Activated T-helper 1 cell treated with Interleukin-2 at 50 U/mL for 16 hours (primary cell): ENCODE data around the gene IQCM.
"Not testable (repeated sequence)": the region's sequence is repeated elsewhere in the genome, so short reads cannot be mapped to it uniquely, and the experiment has no call there.

Experiments
- DNase-seq: peaks from one replicate; pipeline ENCODE4 v3.0.0-alpha.2; 2020; ENCODE audit warnings: low read depth

Gene IQCM

DNA sequence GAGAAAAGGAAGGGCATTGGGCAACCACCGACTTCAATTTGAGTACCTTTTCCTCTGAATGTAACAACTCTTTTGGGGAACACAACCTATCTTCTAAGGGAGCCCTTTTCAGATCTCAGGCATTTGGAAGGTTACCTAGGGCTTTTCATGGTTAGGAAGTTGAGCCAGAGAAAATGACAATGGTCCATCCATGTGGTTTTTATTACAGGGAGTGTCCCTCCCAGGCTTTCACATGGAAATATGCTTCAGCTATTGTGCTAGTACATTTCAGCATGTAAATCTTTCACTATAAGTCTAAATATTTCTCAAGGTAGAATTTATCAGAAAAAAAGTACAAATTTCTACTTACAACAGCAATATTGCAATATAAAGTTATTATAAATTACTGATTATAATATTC is 259.8 kb downstream of the IQCM start:
- DNase-seq: no peak

DNA sequence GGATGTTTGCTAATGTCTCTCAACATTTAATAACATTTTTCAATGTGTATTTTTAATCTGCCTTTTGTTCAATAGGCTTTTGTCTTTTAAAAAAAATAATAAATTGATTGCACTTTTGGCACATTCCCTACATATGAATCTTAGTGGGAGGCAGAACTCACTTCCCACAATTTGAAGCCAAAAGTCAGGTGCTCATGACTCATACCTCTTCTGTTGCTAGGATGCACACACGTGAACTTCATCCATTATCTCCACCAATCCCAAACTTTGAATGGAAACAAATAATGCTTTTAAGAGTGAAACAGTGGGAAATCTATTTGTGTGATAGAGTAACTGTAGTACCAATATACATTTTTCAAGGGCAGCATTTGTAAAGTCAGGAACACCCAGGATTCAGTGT is 260.5 kb downstream of the IQCM start:
- DNase-seq: no peak

DNA sequence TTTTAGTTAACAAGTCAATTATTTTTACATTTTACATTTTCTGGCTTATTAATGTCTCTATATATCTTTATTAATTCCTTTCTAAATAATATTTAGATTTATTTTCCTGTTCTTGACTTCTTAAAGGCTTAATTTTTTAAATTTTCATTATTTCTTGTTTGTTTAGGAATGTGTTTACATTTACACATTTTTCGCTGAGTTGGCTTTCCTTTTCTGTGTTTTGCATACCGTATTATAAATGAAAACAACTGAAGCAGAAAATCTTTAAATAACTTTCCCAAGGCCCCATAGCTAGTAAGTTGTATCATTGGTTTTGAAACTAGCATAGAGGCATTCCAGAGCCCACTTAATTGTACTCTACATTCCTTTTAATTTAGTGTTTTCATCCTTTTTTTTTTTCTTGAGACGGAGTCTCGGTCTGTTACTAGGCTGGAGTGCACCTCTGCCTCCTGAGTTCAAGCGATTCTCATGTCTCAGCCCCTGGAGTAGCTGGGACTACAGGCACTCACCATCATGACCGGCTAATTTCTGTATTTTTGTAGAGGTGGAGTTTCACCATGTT is 261.6 kb downstream of the IQCM start:
- DNase-seq: no peak

DNA sequence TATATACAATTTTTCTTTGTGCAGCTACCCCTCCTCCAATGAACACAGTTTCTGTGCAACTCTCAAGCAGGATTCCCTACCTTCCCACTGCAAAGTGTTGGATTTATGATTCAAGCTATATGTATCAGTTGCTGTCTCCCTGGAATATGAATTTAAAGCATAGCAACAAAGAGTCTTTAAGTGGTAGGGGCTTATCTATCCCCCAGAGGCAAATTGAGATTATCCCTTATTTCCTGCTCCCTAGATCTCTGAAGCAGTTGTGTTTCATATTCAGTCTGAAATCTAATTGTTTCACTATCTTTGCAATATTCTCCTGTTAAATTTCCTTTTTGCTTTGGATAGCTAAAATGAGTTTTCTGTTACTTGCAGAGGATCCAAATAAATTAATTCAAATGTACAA is 263.0 kb downstream of the IQCM start:
- DNase-seq: no peak

DNA sequence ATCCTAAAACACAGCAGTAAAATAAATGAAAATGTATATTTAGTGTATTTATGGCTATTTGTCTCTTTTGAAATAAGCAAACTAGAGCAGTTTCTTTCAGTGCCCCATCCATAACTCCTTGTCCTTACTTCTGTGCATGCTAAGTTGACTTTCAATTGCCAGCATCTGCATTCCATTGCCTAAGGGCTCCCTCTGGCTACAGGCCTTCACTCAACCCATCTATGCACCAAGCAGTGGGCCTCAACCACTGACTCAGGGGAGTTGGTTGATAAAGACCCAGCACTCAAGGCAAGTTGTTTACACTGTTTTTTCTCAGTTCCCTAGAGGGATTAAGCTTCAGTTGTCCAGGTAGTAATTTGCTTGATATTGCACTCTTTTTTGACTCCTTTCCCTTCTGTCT is 265.7 kb downstream of the IQCM start:
- DNase-seq: no peak

DNA sequence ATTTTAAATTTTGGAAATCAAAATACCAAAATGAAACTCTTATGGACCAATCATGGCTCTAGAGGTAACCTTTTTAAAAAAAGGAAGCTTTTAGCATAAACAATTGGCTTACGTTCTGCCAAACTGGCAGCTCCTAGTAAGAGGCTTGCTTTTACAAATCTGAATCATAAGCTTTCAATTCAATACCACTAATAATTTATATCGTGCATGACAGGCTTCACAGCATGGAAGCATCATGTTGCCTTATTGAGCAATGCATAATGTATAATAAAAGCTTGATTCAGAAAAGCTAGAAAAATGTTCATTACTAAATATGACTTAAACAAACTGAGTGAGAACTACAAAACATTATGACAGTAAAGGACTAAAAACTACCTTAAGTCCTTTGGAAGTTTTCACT is 280.9 kb downstream of the IQCM start:
- no peak for DNase-seq

DNA sequence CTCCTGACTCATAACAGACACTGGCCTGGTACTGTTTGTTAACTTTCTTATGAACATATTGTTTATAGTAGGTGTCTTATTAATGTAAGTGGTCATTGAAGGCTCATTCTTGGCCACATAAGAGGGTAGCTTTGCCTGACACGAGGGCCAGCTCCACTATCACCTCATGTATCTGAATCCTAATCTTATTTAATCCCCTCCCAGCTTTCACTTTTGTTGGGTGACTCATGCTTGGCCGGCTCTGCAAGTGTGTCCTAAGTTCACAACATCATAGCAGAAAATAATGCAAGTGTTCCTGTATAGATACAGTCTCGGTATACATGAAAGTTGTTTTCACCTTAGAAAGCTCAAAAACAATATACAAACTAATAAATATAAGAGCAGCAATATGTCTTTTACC is 283.8 kb downstream of the IQCM start:
- DNase-seq: no peak

DNA sequence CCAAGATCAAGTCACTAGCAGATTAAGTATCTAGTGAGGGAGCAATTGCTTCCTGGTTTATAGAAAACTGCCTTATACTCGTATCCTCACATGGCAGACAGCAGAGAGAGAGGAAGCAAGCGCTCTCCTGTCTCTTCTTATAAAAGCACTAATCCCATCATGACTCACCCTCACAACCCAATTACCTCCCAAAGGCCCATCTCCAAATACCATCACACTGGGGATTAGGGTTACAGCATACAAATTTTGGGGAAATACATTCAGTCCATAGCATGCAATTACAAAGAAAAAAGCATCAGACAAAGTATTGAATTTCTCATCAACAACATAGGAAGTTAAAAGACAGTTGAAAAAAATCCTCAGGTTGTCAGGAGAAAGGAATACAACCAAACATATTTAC is 292.6 kb downstream of the IQCM start:
- DNase-seq: no peak

DNA sequence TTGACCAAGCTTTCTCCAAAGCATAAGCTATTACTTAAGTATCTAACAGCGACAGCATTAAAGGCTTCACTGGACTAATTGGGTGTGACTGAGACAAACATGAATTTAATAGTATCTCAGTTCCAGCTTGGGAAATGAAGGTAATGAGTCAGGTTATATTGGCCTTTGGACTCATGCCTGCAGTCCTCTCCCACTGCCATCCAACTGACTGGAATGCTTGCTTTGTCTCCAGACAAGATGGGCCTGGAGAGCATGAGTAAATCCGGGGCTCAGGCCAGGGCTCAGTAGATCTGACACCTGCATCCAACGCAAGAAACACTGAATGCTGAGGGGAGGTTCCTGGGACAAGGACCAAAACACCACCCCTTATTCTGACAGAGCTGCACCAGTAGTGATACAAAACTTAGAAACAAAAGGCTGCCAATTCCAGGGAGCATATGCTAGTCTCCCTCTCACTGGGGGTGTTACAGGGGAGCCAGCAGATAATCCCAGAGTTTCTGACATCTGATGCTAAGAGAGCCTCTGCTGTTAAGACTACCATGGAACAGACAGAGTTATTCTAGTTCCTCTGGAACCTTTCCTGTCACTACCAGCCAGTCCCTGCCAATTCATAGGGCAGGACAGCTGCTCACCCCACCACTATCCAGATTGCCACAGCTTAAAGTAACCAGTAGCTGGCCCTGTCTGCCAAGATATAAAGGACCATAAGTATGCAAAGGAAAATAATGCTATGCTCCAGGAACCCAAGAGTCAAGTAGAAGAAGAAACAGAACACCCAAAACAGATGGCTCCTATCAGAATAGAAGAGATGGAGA is 293.8 kb downstream of the IQCM start:
- no peak for DNase-seq

DNA sequence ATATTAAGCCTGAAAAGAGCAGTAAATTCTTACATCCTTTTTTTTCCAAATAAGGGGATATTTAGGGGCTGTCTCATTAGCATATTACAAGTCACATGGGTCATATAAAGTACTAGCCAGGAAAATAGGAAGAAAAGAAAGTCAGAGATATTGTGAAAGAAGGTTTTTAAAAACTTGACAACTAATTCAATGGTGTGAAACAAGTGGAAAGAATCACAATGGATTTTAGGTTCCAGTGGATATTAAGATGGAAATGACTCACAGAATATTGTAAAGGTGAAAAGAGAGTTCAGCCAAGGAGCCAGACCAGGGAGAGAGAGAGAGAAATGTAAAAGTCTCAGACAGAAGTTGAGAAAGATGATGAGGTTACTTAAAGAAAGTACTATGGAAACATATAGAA is 297.2 kb downstream of the IQCM start:
- no peak for DNase-seq

DNA sequence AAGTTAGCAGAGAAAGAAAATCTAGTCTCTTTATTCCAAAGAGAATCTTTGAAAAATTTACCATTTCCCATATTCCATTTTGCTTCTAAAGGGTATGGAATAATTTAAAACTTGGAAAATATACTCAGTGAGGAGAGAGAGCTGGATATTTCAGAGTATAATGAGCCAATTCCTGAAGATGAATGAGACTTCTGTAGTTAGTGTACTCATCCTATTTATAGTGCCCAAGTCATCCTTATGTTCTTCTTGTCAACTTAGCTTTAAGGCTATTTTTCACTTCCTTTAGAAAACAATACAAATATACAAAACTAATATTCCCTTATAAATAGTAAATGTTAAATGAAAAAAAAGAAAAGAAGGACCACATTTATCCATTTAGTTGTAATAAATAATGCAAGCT is 302.6 kb downstream of the IQCM start:
- no peak for DNase-seq

DNA sequence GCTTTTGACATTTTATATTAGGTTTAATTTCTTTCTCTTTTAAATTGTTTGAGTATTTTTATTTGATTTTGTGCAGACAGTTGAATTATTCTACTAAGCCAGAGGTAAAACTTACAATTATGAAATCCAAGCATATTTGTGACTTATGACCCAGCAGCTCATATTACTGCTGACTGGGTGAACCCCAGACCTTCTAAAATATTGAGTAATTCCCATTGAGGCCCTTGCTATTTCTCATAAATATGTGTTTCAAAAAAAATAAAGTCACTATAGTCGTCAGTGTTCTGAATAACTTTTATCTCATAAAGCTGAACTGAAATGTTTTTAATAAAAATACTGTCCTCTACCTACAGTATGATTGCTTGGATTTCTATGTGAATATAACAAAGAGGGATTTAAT is 303.1 kb downstream of the IQCM start:
- DNase-seq: no peak

DNA sequence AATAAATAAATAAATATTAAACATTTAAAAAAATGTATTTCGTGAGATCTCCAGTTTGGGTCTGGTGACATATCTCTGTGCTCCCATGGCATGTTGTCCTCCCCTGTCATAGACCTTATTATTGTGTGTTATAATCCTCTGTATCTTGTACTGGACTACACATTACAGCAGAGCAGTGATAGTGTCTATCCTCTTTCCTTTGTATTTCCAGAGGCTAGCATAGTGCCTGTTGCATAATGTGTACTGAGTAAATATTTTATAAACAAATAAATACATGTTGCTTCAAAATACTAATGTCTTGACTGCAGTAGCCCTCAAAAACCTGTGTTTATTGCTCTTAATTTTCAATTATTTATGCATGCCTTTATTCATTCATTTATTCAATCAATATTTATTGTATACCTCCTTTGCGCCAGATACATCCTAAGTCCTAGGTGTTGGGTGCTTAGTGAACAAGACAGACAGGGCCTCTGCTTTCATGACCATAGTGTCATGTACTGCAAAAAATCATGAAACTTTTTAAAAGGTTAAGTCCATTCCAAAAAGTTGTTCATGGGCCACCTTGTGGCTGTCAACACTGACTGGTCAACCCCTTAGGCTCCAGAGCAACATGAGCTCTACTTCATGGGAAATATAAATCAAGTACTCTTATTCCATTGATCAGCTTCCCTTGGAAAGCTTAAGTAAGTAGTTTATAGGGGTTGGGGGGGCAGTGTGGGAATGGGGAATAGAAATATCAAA is 303.9 kb downstream of the IQCM start:
- DNase-seq: no peak

DNA sequence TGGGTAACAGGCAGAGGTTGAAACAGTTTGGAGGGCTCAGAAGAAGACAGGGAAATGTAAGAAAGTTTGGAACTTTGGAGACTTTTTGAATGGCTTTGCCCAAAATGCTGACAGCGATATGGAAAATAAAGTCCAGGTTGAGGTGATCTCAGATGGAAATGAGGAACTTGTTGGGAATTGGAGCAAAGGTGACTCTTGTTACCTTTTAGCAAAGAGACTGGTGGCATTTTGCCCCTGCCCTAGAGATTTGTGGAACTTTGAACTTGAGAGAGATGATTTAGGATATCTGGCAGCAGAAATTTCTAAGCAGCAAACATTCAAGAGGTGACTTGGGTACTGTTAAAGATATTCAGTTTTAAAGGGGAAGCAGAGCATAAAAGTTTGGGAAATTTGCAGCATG is 308.3 kb downstream of the IQCM start:
- DNase-seq: not testable (repeated sequence)

DNA sequence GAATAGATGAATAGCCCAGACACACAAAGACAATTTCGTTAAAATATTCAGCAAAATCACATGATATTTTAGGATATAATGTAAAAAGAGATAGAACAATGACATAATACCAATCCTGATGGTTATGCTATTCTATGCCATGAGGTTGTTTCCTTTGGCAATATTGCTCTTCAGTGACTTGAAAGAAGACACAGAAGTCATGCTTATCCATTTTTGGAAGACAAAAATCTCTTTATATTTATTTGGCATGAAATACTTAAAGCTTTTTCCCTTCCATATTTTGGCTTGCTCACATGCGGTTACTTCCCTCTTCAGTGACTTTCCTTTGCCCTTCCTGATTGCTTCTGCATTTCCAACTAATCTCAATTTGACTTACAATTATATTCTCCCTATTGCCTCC is 314.8 kb downstream of the IQCM start:
- DNase-seq: no peak

DNA sequence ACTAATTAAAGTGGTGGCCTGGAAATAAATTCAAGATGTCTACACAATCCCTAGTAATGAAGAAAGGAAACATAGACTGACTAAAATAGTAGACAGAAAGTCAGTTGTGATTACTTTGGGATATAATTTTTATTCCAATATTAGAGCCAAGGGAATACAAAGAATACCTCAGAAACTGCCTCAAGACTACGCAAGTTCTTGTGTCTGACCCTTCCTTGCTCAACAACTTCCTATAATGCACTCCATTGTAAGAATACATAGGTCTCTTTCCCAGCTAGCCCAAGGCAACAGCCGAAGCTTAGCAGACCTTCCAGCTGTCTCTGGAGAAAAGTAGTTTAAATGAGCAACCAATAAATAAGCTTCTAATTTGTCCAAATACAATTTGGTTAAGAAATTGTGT is 315.9 kb downstream of the IQCM start:
- DNase-seq: no peak

DNA sequence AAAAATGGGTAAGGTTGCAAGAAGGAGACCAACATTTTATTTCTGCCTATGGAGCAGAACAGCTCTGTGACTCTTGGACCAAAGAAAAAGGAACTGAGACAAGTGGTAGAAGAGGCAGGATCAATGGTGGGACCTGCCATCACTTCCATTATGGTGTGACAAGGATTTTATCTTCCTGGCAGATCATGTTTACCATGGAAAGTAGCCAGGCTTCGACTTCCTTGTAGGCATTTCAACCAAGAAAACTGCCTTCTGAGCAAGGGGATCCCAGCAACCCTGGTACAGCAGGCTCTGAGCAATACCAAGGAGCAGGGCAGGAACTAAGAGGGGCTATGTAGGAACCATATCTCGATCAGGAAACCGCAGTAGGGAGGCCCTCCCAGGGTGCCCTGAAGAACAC is 317.4 kb downstream of the IQCM start:
- no peak for DNase-seq

DNA sequence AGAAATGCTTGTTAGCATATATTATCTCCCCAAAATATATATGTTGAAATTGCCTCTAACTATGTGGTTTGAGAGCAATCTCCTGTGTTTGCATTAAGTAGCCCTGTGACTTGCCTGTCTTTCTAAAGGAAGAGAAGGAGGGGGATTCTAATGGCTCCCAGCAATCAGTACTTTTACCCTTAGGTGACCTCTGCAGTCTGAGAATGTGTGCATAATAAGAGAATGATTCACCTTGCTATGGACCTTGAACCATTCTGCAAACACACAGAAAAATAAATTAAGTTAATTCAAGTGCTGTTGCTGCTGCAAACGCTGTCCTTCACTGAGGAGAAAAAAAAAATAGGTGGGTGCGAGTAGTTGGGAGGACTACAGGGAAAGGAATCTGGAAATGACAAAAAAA is 322.2 kb downstream of the IQCM start:
- no peak for DNase-seq

DNA sequence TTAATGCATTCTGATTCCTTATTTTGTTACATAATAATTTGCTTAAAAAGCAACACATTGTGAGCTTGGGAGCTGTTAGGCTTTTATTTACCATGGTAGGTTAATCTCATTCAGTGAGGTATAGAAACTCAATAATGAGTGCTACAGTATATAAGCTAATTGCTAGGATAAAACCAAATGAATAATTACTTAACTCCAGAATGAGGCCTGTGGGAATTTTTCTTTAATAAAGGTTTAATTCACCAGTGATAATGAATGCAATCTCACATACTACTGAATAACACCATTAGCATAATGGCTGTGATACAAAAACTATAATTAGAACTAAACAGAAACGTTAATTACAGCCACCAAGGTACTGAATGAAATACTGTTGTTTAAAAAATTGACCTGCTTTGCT is 326.3 kb downstream of the IQCM start:
- DNase-seq: no peak

DNA sequence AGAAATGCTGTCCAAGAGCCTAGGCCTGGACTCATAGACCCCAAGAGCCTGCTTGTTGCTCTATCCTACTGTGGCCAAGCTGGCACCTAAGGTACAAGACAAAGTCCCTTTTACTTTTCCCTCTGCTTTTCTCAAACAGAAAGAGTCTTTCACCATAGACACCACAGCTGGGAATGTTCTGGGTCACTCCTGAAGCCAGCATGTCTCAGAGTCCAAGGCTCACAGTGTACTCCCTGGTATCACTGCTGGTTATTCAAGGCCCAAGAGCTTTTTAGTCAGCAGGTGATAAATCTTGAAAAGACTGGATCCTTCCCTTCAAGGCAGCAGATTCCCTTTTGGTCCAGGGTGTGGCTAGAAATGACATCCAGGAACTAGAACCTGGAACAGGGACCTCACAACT is 328.8 kb downstream of the IQCM start:
- no peak for DNase-seq

DNA sequence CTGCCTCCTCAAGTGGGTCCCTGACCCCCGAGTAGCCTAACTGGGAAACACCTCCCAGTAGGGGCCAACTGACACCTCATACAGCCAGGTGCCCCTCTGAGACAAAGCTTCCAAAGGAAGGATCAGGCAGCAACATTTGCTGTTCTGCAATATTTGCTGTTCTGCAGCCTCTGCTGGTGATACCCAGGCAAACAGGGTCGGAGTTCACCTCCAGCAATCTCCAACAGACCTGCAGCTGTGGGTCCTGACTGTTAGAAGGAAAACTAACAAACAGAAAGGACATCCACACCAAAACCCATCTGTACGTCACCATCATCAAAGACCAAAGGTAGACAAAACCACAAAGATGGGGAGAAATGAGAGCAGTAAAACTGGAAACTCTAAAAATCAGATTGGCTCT is 347.0 kb downstream of the IQCM start:
- not testable (repeated sequence) for DNase-seq

DNA sequence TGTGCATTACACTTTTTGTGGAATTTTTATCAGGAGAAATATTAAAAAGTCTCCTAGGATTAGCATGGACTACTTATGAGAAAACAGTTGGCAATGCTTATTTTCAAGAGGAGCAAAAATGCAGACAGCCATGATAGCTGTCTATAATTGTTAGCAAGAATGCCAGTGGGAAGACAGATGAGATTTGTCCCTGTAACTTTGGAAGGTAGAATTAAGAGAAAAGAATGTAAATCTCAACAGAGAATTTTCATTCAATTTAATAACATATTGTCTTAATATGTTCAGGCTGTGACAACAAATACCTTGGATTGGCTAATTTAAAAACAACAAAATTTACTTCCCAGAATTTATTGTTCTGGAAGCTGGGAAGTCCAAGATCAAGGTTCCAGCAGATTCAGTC is 349.2 kb downstream of the IQCM start:
- no peak for DNase-seq

DNA sequence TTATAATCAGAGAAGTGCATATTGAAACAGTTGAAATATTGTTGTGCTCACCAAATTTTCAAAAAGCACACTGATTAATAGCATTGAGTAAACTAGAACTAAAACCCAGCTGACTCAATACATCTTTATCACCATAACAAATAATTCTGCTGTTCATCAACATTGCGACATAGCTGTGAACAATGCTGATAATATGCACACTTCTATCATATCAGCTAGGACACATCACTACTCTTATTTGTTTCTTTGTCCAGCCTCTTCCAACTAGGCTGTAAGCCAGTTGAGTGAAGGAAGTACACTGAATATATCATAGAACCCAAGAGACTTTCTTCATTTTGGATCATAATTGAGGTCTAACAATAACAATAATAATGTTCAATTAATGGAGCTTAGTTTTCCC is 349.7 kb downstream of the IQCM start:
- no peak for DNase-seq

DNA sequence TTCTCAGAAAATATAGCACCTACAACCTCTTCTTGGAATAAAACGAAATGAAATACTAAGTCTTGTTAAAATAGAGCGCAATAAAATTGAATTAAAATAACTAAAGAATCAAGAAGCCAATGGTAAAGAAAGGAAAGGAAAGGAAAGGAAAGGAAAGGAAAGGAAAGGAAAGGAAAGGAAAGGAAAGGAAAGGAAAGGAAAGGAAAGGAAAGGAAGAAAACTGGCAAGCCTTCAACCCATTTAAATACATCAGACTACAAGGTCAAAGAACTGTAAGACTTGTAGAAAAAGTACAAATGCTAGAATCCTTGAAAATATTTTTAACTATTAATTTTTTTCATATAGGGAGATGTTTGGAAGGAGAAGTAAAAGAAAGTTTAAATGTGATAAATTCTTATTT is 372.1 kb downstream of the IQCM start:
- no peak for DNase-seq
